AG04449 (cell line): ENCODE results near the gene SON.

Source experiments
- CTCF ChIA-PET: fragments of 350-600 bp; formaldehyde crosslinking; extraction: SDS; loops from one replicate; lab custom pipeline; 2021; ENCODE audit warnings: antibody characterized with exemption; lab: Yijun Ruan, JAX
- POLR2A ChIA-PET: fragments of 400-600, 350-600 bp; formaldehyde crosslinking; extraction: SDS; loops from one replicate; lab custom pipeline; 2020; ENCODE audit warnings: antibody characterized with exemption, inconsistent platforms; lab: Yijun Ruan, JAX
- DNase-seq: peaks from one replicate; pipeline ENCODE4 v3.0.0-alpha.2; 2010; ENCODE audit warnings: low read depth, low spot score
- H3K4me3 ChIP-seq: 2 replicates; pipeline ENCODE4 v1.5.1; 2011; ENCODE audit warnings: low read depth, mild to moderate bottlenecking, control low read depth, low read length
- TF ChIP-seq, protein P1 (sequence below): IDR thresholded peaks from one replicate; pipeline ENCODE4 v1.5.1; 2011; ENCODE audit warnings: mild to moderate bottlenecking, moderate library complexity, low read length, control low read depth, inconsistent platforms; ENCODE audit not compliant: insufficient read depth; ENCODE audit errors: missing control alignments

The SON gene

DNA sequence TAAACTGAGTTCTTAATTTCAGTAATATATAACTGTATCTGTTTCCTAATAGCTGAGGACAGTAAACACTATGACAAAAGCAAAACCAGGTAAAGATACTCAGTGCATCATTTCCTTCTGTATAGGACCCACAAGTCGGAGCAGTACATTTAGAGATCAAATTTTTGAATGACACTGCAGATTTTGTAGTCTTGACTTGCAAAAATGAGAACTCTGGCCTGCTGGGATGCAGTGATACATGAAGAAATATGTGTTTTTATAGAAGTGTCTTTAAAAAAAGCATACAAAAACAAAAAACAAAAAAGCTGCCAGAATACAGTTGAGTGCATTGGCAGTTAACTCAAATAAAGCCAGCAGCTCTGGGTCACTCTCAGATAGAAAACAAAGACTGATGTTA, 19.9 kb upstream of the SON start:
- POLR2A ChIA-PET, result no interaction called here
- TF ChIP-seq, protein P1, sequence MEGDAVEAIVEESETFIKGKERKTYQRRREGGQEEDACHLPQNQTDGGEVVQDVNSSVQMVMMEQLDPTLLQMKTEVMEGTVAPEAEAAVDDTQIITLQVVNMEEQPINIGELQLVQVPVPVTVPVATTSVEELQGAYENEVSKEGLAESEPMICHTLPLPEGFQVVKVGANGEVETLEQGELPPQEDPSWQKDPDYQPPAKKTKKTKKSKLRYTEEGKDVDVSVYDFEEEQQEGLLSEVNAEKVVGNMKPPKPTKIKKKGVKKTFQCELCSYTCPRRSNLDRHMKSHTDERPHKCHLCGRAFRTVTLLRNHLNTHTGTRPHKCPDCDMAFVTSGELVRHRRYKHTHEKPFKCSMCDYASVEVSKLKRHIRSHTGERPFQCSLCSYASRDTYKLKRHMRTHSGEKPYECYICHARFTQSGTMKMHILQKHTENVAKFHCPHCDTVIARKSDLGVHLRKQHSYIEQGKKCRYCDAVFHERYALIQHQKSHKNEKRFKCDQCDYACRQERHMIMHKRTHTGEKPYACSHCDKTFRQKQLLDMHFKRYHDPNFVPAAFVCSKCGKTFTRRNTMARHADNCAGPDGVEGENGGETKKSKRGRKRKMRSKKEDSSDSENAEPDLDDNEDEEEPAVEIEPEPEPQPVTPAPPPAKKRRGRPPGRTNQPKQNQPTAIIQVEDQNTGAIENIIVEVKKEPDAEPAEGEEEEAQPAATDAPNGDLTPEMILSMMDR, result no peak
- CTCF ChIA-PET, result interaction anchor here (0.7 kb wide), 1 partner anchor 83 kb away, joined by 3 read pairs; no protein-coding TSS in a partner anchor
- H3K4me3 ChIP-seq, result no peak overlapping the region
- DNase-seq, result no peak

DNA sequence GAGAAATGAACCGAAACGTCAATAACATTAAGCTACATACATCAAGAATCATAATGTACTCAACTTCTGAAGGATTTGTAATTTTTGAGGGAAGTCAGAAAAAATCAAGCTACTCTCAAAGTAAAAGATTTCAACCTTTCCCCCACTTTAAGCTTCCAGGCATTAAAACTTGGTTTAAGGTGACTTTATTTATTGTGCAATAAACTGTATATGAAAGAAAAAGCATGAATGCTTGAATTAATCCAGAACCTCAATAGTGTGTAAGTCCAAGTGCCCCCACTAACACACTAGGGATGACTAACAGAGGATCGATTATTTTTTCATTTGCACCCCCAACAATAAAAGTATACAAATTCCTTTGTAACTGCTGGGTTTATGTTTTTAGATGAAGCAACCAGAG, 11.8 kb upstream of the SON start:
- ChIA-PET CTCF (interaction anchor here (1.2 kb wide), 1 partner anchor 14 kb away, joined by 3 read pairs; no protein-coding TSS in a partner anchor), POLR2A (interaction anchor here (0.7 kb wide), 1 partner anchor 20 kb away, joined by 3 read pairs; no protein-coding TSS in a partner anchor)
- no peak overlapping the region for H3K4me3 ChIP-seq
- DNase-seq, result no peak
- TF ChIP-seq, protein P1, result no peak

DNA sequence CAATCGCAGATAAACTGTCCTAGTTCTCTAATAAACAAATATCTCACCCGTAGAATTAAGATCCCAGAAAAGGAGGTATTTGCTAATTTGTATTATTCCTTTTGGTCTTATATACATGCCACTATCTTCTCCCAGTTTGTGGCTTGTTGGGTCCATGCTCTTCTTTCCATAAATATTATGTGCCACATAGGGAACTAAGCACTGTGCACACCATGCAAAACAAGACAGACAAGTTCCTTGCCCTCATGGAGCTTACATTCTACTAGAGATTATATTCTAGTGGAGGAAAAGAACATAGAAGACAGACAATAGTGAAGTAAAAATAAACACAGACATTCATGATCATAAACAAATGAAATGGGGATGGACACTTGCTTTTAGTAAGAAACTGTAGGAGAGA, 5.6 kb upstream of the SON start:
- H3K4me3 ChIP-seq, result no peak overlapping the region
- ChIA-PET CTCF (interaction anchor here (1.2 to 2.2 kb wide), 2 partner anchors 17 to 69 kb away, joined by 3 to 8 read pairs; no protein-coding TSS in a partner anchor), POLR2A (no interaction called here)
- TF ChIP-seq, protein P1, result no peak
- no peak for DNase-seq

DNA sequence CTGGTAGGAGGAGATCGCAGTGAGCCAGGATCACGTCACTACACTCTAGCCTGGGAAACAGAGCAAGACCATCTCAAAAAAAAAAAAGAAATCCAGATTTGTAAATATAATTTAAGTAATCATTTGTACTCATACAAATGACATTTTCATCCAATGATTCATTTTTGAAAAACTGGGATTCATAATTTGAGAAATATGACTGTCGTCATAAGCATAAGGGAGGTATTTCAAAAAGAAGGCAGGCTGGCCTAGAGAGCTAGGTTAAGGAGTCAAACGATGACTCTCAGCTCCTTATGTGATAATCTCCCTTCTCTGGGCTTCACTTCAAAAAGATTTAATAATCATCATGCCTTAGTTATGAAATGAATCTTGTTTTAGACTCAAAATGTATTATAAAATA, 3.2 kb upstream of the SON start:
- TF ChIP-seq, protein P1, result no peak
- ChIA-PET POLR2A (no interaction called here), CTCF (interaction anchor here (1.0 kb wide), 1 partner anchor 64 kb away, joined by 3 read pairs; no protein-coding TSS in a partner anchor)
- no peak for DNase-seq
- H3K4me3 ChIP-seq, result no peak overlapping the region

- DNase-seq, result no peak
- TF ChIP-seq, protein P1, result no peak
- no peak overlapping the region for H3K4me3 ChIP-seq
- CTCF ChIA-PET, result no interaction called here
- POLR2A ChIA-PET, result interaction anchor here (0.6 kb wide), 1 partner anchor 22 kb away, joined by 3 read pairs; no protein-coding TSS in a partner anchor
These were observed 2.1 kb upstream of the SON start for GRCh38 chr21:33540711-33541104.

DNA sequence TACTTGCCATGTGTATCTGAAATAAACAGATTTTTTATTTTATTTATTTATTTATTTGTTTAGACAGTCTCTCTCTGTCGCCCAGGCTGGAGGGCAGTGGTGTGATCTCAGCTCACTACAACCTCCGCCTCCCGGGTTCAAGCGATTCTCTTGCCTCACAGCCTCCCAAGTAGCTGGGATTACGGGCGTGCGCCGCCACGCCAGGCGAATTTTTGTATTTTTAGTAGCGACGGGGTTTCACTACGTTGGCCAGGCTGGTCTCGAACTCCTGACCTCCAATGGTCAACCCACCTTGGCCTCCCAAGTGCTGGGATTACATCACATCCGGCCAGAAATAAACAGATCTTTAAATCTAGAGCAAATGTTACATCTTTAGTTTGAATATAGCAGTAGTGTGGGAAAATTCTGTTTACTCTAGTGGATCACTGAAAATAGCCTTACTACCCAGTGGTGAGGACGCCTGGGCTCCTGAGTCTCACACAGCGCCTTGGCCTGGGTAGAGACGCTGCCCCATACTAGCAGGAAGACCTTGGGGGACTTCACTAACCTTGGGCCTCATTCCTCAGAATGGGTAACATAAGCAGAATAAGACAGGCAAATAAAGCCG, 1.6 kb upstream of the SON start:
- DNase-seq, result no peak
- ChIA-PET CTCF (interaction anchor here (1.1 kb wide), 1 partner anchor 14 kb away, joined by 3 read pairs; no protein-coding TSS in a partner anchor), POLR2A (interaction anchor here (0.6 kb wide), 1 partner anchor 23 kb away, joined by 3 read pairs; no protein-coding TSS in a partner anchor)
- TF ChIP-seq, protein P1, result no peak
- peak overlapping the region; percentile 87 for H3K4me3 ChIP-seq
